H54 (cell line): ENCODE measurements around the gene RPS8.
"Not testable (repeated sequence)": the region's sequence is repeated elsewhere in the genome, so short reads cannot be mapped to it uniquely, and the experiment has no call there.

ENCODE experiments used
- DNase-seq: peaks from one replicate; pipeline ENCODE4 v3.0.0; 2011; ENCODE audit warnings: low spot score, mixed read lengths; ENCODE audit not compliant: insufficient read length
- FAIRE-seq: peaks from 3 replicates; lab custom pipeline; 2011; peaks lifted over from hg19 to GRCh38; lab: Jason Lieb, UNC
- POLR2A ChIP-seq: IDR thresholded peaks from 2 replicates; pipeline ENCODE4 v1.6.1; 2011; ENCODE audit warnings: low read depth, mild to moderate bottlenecking, low read length

Gene RPS8

GRCh38 chr1:44803312-44804095 lies 28.2 kb downstream of the RPS8 start:
- no peak for DNase-seq
- no peak for TF ChIP-seq POLR2A
- no peak for FAIRE-seq

GRCh38 chr1:44805311-44806024 lies 30.1 kb downstream of the RPS8 start:
- no peak for TF ChIP-seq POLR2A
- no peak for DNase-seq

GRCh38 chr1:44806025-44806703 lies 30.8 kb downstream of the RPS8 start:
- DNase-seq (no peak), FAIRE-seq (no peak)
- TF ChIP-seq POLR2A, result no peak

More at GRCh38 chr1:44805311-44806024, 30.1 kb downstream of the RPS8 start:
- no peak for FAIRE-seq

- no peak for DNase-seq
- no peak; the same call in 1 of the 2 replicates for TF ChIP-seq POLR2A
- FAIRE-seq, result no peak
These were observed 31.5 kb downstream of the RPS8 start, which contains the start of gene DYNLT4 for GRCh38 chr1:44806704-44807363. Gene DYNLT4, minus strand, starts transcription at chr1:44807351. Its CDS starts 683 bp downstream, at chr1:44806668.

GRCh38 chr1:44807364-44808062 lies 32.2 kb downstream of the RPS8 start:
- DNase-seq (peak; percentile 95), FAIRE-seq (peak; percentile 76)
- peak; percentile 33; the same call in 1 of the 2 replicates for TF ChIP-seq POLR2A

GRCh38 chr1:44808063-44808937 lies 33.0 kb downstream of the RPS8 start, which contains the start of gene BTBD19:
Gene BTBD19, plus strand, starts transcription at chr1:44808523. Its CDS starts 298 bp downstream, at chr1:44808821.
- FAIRE-seq, result no peak
- no peak for DNase-seq
- TF ChIP-seq POLR2A, result no peak

- 0 out of 2 replicates have a peak, but pooled peaks have one; percentile 3 for TF ChIP-seq POLR2A
- no peak for FAIRE-seq
- no peak for DNase-seq
These were observed 33.9 kb downstream of the RPS8 start for GRCh38 chr1:44808938-44809917.

- FAIRE-seq, result peak; percentile 36
- TF ChIP-seq POLR2A, result no peak
- DNase-seq, result no peak
These were observed 34.9 kb downstream of the RPS8 start for GRCh38 chr1:44810101-44810761.

- FAIRE-seq, DNase-seq: not testable (repeated sequence)
These were observed 35.4 kb downstream of the RPS8 start for GRCh38 chr1:44810762-44811105.

- DNase-seq (no peak), FAIRE-seq (no peak)
- TF ChIP-seq POLR2A, result no peak
These were observed 35.9 kb downstream of the RPS8 start for GRCh38 chr1:44811234-44811633.
